ENCODE measurements around the gene MED25.
A peak's percentile ranks its signal among the peaks of the same experiment; 100 is the strongest.

The MED25 gene

GRCh38 chr19:49845414-49845813 lies 27.3 kb downstream of the MED25 start:
- no peak for DNase-seq

GRCh38 chr19:49846408-49846807 lies 28.3 kb downstream of the MED25 start:
- no peak for DNase-seq

GRCh38 chr19:49847731-49848696 lies 29.9 kb downstream of the MED25 start:
- no peak for DNase-seq

- no peak for DNase-seq
Measured at GRCh38 chr19:49848938-49849337, 30.8 kb downstream of the MED25 start.

- DNase-seq: no peak
Measured at GRCh38 chr19:49849433-49850220, 31.5 kb downstream of the MED25 start.

GRCh38 chr19:49850221-49850486 lies 32.1 kb downstream of the MED25 start:
- no peak for DNase-seq

- DNase-seq: peak; percentile 80
Measured at GRCh38 chr19:49850487-49851342, 32.6 kb downstream of the MED25 start, which contains the start of gene PTOV1. PTOV1 (plus strand) TSS chr19:49851159.

- DNase-seq: no peak
Measured at GRCh38 chr19:49851456-49852259, 33.6 kb downstream of the MED25 start.

GRCh38 chr19:49852631-49853126 lies 34.6 kb downstream of the MED25 start:
- DNase-seq: no peak

GRCh38 chr19:49853852-49854377 lies 35.8 kb downstream of the MED25 start:
- no peak for DNase-seq

- DNase-seq: no peak
Measured at GRCh38 chr19:49854378-49855263, 36.5 kb downstream of the MED25 start.

GRCh38 chr19:49855277-49855675 lies 37.2 kb downstream of the MED25 start:
- no peak for DNase-seq

GRCh38 chr19:49855676-49856573 lies 37.8 kb downstream of the MED25 start:
- DNase-seq: no peak

- DNase-seq: no peak
Measured at GRCh38 chr19:49856574-49857021, 38.5 kb downstream of the MED25 start.

- no peak for DNase-seq
Measured at GRCh38 chr19:49857061-49857837, 39.2 kb downstream of the MED25 start.

GRCh38 chr19:49857838-49858087 lies 39.7 kb downstream of the MED25 start:
- no peak for DNase-seq

GRCh38 chr19:49858088-49858985 lies 40.2 kb downstream of the MED25 start:
- no peak for DNase-seq
